Measurements from ENCODE around the gene LHFPL2.

GRCh38 chr5:78629624-78630023 lies 18.9 kb downstream of the LHFPL2 start:
- TF ChIP-seq CTCF (IDR thresholded peaks at IDR 0.05; ENCODE audit: insufficient read depth, low read length, poor library complexity, severe bottlenecking) (no peak), EZH2phosphoT487 (conservative IDR thresholded peaks at IDR 0.05; ENCODE audit: low read length) (no peak)
